Epithelial cell of prostate (primary cell): ENCODE results near the gene CDX1.

Source experiments
- DNase-seq: peaks from one replicate; pipeline ENCODE4 v3.0.0-alpha.2; 2011; ENCODE audit warnings: low read depth, low spot score
- H3K27ac ChIP-seq: fragments of 450-650 bp; 2 replicates; pipeline ENCODE4 v1.5.1; 2017; ENCODE audit warnings: mild to moderate bottlenecking

The CDX1 gene

DNA sequence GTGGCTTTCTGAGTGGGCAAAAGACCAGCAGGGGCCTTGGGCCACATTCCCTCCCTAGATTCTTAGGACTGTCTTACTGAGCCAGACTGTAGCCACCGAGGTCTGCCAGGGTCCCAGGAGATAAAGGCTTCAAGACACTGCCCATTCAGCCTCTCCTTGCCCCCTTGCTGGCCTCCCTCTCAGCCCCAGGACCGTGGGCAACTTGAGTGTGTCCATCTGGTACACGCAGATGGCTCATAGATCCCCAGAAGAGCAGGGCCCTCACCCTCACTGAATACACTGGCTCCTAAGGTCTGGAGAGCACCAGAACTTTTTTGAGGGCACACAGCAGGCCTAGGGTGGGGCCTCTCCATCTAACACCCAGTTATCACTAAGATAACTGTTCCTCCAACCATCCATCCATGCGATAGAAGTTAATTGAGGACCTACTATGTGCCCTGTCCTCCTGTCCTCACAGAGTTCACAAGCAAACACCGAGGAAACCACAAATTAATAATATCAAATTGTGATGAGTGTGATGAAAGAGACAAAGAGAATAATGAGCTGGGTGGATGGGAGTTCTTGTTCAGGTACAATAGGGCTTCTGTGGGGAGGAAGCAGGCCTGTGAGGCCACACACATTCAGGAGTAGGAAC is 6.0 kb upstream of the CDX1 start:
- no peak for DNase-seq
- H3K27ac ChIP-seq: no peak overlapping the region

DNA sequence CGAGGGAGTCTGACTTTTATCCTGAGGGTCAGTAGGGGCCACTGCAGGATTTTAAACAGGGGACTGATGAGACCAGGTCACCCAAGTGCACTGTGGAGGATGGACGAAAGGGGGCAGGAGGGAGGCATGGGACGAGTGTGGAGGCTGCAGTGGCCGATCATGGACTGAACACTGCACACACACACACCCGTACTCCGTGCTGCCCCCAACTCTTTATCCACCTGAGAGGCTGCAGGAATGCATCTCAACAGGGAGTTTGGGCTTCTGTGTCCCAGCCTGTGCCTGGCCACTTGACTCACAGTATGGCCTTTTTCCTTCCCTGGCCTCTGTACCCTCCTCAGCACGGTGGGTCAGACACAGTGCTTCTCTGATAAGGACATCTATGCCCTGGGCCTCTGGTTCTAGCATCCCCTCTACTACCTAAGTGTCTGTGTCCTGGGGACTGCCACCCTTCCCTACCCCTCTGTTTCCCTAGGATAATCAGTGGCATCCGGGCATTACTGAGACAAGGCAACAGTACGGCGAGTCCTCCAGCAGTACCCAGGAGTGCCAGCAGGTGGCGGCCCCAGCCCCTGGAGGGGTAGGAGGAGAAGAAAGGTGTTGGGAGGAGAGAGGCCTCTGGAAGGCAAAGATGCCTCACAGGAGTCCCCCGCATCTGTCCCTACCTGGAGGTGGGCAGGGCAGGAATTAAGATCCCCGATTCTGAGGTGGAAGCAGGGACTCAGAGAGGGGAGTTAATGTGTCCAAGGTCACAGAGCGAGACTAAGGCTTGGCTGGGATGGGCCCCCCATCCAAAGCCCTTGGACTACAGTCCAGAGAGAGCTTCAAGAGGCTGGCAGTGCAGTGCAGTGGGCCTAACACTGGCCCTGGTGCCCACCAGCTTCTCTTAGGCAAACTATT is 5.1 kb upstream of the CDX1 start:
- H3K27ac ChIP-seq: no peak overlapping the region
- DNase-seq: no peak

- no peak for DNase-seq
- H3K27ac ChIP-seq: no peak overlapping the region
Measured at GRCh38 chr5:150162142-150162513, 4.5 kb upstream of the CDX1 start.

DNA sequence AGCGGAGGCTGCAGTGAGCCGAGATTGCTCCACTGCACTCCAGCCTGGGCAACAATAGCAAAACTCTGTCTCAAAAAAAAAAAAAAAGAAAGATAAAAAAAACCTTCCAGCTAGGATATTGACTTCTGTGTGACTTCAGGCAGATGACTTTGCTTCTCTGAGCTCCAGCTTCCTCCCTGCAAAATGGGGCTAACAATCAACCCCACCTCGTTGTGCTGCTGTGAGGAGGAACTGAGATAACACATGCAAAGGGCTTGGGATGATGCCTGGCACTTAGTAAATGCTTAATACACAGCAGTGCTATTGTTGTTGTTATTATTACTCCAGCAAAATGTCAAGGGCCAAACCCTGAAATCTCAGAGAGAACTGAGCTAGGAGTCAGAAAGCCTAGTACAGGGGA is 3.5 kb upstream of the CDX1 start:
- no peak overlapping the region for H3K27ac ChIP-seq
- no peak for DNase-seq

DNA sequence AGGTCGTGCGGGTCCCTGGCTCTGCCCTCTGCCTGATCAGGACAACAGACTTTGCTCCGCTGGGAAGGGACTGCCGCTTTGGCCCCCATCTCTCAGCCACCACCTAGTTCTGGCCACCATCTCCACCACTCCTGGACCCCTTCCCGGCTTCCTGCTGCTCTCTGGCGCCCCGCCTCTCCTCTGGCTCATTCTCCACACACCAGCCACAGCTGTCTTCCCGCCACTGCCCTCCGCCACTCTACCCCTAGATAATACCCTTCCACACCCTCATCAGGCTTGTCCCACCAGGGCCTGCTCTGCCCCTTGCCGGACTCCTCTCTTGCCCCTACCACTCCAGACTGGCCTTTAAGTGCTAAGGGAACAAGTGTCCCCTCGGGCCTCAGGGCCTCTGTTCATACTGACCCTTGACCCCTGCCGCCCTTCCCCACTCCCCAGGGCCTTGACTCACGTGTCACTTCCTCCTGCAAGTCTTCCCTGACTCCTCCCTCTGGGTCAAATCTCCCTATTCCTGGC is 3.0 kb upstream of the CDX1 start:
- no peak overlapping the region for H3K27ac ChIP-seq
- no peak for DNase-seq

GRCh38 chr5:150164211-150164980 is 2.2 kb upstream of the CDX1 start:
- DNase-seq: no peak
- no peak overlapping the region for H3K27ac ChIP-seq

DNA sequence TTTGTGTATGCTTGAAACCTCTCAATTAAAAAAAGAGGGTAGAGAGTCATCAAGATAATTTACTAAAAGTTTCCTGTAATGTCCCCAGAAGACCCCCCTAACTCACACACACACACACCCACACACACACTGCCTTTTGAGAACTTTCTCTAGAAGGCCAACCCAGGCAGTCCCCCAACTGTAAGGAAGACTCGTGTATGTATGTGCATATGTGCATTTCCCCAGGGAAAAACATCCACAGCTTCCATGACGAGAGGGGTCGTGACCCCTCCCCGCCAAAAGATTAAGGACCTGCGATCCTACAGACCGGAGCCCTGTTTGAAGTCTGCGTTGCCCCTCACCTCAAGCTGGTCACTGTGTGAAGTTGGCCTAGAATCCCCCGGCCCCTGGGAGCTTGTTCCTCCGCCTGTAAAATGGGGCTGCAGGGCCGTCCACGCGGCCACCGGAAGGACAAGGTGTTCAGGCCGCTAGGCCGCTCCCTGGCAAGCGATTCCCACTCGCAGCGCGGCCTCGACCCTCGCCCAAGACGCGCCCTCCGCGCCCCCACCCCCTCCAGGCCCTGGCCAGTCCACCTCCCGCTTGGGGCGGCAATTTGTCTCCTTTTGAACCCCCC is 435 bp upstream of the CDX1 start:
- no peak for DNase-seq

DNA sequence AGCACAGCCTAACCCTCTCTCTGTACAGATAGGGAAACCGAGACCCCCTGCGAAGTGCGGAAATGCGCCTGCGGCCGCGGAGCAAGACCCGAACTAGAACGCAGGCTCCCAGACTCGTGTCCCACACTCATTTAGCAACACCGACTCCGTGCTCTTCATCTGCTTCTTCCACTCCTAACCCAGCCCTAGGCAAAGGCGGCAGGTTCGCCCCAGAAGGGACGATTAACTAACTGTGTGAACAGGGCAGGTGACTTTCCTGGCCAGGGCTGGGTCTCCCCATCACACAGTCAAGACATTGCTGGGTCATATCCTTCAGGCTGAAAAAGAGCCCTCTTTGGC is 903 bp downstream of the CDX1 start:
- DNase-seq: no peak
- no peak overlapping the region for H3K27ac ChIP-seq

More for the DNA sequence above, 435 bp upstream of the CDX1 start:
- no peak overlapping the region for H3K27ac ChIP-seq

DNA sequence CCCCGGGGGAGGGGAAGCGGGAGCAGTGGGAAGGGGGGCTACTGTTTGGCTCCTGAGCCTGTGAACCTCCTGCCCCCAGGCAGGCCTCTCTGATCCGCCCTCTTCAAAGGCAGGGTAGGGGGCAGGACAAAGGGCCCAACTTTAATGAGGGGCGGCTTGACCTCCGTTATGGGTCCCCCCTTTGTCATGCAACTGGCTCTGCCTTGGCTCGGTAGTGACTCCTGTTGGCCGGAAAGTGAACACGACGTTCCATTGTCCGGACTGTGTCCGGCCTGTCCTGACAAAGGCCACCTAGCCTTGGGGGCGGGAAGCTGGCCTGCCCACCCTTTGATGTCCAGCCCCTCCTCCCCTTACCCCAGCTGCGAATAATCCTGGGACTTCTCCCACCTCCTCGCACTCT is 1.3 kb downstream of the CDX1 start:
- H3K27ac ChIP-seq: no peak overlapping the region
- DNase-seq: no peak

GRCh38 chr5:150168864-150169263 is 2.3 kb downstream of the CDX1 start:
- no peak for DNase-seq
- no peak overlapping the region for H3K27ac ChIP-seq

GRCh38 chr5:150172145-150172544 is 5.6 kb downstream of the CDX1 start:
- no peak for DNase-seq
- H3K27ac ChIP-seq: no peak overlapping the region

GRCh38 chr5:150172556-150172955 is 6.0 kb downstream of the CDX1 start:
- no peak for DNase-seq
- no peak overlapping the region for H3K27ac ChIP-seq

- no peak overlapping the region for H3K27ac ChIP-seq
- DNase-seq: no peak
Measured at GRCh38 chr5:150173161-150173560, 6.6 kb downstream of the CDX1 start.

- no peak overlapping the region for H3K27ac ChIP-seq
- DNase-seq: no peak
Measured at GRCh38 chr5:150174285-150174684, 7.7 kb downstream of the CDX1 start.

DNA sequence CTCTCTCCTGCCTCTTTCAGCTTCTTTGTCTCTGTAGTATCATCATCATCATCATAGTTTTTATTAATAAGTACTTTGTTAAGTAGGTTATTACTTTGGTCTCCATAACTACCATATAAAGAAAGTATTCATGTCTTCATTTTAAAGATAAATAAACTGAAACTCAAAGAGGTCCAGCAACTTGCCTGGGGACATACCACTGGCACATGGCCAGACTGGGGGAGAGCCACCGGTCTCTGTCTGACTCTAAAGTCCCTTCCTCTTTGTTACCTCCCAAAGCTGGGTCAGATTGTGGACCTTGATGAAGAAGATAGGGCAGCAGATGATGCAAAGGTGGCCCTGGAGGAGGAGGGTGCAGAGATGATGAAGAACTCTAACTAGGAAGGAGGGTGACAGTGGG is 8.5 kb downstream of the CDX1 start:
- no peak overlapping the region for H3K27ac ChIP-seq
- DNase-seq: no peak

DNA sequence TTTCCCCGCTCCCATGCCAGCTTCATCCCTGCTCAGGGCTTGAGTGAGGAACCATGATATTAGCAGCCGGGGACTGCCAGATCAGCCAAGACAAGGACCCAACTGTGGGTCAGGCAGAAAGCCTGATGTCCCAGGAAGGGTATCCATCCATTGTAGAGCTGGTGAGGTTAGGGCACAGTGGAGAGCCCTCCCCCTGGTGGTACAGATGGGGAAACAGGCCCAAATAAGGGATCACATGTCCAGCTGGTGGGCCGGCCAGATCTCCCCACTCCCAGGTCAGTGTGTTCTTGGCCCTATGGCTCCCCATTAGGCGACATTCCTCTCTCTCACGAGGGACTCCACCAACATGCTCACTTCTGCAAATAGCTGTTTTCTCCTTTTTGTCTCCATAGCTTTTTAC is 9.0 kb downstream of the CDX1 start:
- DNase-seq: no peak

DNA sequence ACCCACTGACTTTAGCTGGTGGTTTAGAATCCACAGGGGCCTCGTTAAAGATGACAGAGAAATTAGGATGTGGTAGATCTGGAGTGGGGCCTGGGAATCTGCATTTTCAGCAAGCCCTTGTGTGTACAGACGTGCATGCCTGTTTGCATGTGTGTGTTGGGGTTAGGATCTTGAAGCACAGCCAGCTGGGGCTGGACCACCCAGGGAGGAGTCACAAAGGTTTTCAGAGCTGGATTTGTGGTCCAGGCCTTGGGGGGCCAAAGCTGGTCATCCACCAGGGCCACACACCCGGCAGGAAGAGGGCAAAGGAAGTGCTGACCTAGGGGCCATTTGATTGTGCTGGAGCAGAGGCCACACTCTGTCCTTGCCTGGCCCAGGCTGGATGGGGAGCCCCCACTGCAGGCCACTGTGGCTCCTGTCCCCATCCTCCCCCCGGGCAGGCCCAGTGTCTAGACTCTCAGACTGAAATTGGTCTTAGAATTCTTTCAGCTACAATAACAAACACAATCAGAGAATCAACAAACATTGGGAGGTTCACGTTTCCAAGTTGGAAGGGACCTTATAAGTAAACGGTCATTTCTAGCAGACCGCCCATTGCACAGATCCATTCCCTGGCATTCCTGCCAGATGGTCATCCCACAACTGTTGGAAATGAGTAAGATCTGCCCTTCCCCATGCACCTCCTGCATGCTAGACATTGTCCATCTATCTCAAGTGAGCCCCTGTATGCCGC is 10.3 kb downstream of the CDX1 start:
- DNase-seq: no peak
- no peak overlapping the region for H3K27ac ChIP-seq

More for the DNA sequence above, 9.0 kb downstream of the CDX1 start:
- H3K27ac ChIP-seq: no peak overlapping the region

DNA sequence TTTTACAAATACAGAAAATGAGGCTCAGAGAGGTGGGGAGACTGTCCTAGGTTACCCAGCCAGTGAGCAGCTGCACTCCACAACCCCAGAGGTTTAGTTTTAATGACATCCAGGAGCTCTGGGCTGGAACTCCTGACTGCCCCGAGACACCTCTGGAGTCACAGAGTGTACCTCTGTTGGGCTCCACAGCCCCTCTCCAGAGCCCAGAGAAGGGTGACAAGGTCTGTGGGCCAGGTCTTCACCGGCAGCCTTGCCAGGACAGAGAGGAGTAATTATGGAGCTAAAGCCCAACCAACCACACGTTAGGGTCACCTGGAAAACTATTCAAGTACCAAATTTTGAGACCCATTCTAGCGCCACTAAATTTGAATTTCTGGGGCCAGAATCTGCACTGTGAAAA is 11.1 kb downstream of the CDX1 start:
- DNase-seq: no peak

GRCh38 chr5:150178262-150178661 is 11.7 kb downstream of the CDX1 start:
- no peak for DNase-seq
- H3K27ac ChIP-seq: no peak overlapping the region

More for the DNA sequence above, 11.1 kb downstream of the CDX1 start:
- H3K27ac ChIP-seq: no peak overlapping the region
